WTC11 (cell line): Measurements from ENCODE around the gene CHST3. TPM values are rescaled to one million over a fixed set of nuclear protein-coding genes. Genes with fewer than 3 reads are reported as not detected.

ENCODE experiments used
- ATAC-seq: fragments of 200-7000 bp; cut with Tn5 transposase; 2 replicates; pipeline ENCODE4 v1.10.0; 2021; ENCODE audit warnings: mild to moderate bottlenecking, moderate library complexity
- CTCF ChIA-PET: fragments of 300-600 bp; sonication (Branson Sonifier 250); formaldehyde crosslinking; loops from one replicate; lab custom pipeline; 2021; ENCODE audit warnings: antibody characterized with exemption; lab: Charles Lee
- POLR2A ChIA-PET: fragments of 350-600 bp; sonication (Branson Sonifier 250); formaldehyde crosslinking; loops from one replicate; lab custom pipeline; 2021; ENCODE audit warnings: antibody characterized with exemption; lab: Charles Lee
- DNase-seq: peaks from one replicate; pipeline ENCODE4 v3.0.0; 2021; ENCODE audit warnings: low spot score
- H3K27ac Mint-ChIP-seq: 2 replicates; pipeline ENCODE4 v1.8.0; 2021; ENCODE audit warnings: mixed read lengths
- H3K27me3 Mint-ChIP-seq: 2 replicates; pipeline ENCODE4 v1.8.0; 2021; ENCODE audit warnings: low read depth, mild to moderate bottlenecking, moderate library complexity, mixed read lengths
- H3K36me3 Mint-ChIP-seq: 2 replicates; pipeline ENCODE4 v1.8.0; 2021; ENCODE audit warnings: mixed read lengths
- H3K4me1 Mint-ChIP-seq: 2 replicates; pipeline ENCODE4 v1.8.0; 2022; ENCODE audit warnings: mixed read lengths
- H3K4me3 Mint-ChIP-seq: 2 replicates; pipeline ENCODE4 v1.8.0; 2021; ENCODE audit warnings: mild to moderate bottlenecking, moderate library complexity, mixed read lengths
- H3K9me3 Mint-ChIP-seq: 2 replicates; pipeline ENCODE4 v1.8.0; 2021; ENCODE audit warnings: mixed read lengths
- AFF4 ChIP-seq: sonication (generic); formaldehyde crosslinking; IDR thresholded peaks from 2 replicates; pipeline ENCODE4 v1.8.1; 2023; ENCODE audit warnings: mild to moderate bottlenecking, missing genetic modification reagents, borderline replicate concordance
- ATF6 ChIP-seq: sonication (generic); formaldehyde crosslinking; IDR thresholded peaks from 2 replicates; pipeline ENCODE4 v1.8.1; 2023; ENCODE audit warnings: mild to moderate bottlenecking, missing genetic modification reagents
- CTCF ChIP-seq: fragments of 200-600 bp; IDR thresholded peaks from 2 replicates; pipeline ENCODE4 v1.8.0; 2022; ENCODE audit warnings: antibody characterized with exemption
- ETV6 ChIP-seq: sonication (generic); formaldehyde crosslinking; IDR thresholded peaks from 2 replicates; pipeline ENCODE4 v1.8.1; 2022; ENCODE audit warnings: mild to moderate bottlenecking, missing genetic modification reagents
- FOXJ3 ChIP-seq: sonication (generic); formaldehyde crosslinking; IDR thresholded peaks from 2 replicates; pipeline ENCODE4 v1.9.0; 2021; ENCODE audit warnings: missing genetic modification reagents, mild to moderate bottlenecking, borderline replicate concordance
- GABPB1 ChIP-seq: sonication (generic); formaldehyde crosslinking; IDR thresholded peaks from 2 replicates; pipeline ENCODE4 v1.8.1; 2023; ENCODE audit warnings: mild to moderate bottlenecking, missing genetic modification reagents
- GTF2I ChIP-seq: fragments of 250-450 bp; sonication (Bioruptor Pico); conservative IDR thresholded peaks from 2 replicates; pipeline ENCODE4 v1.4.0; 2021; ENCODE audit warnings: mild to moderate bottlenecking
- HMGA2 ChIP-seq: fragments of 250-450 bp; sonication (Bioruptor Pico); IDR thresholded peaks from 2 replicates; pipeline ENCODE4 v1.4.0; 2021; ENCODE audit warnings: mild to moderate bottlenecking, moderate library complexity
- JAZF1 ChIP-seq: fragments of 250-450 bp; sonication (Bioruptor Pico); IDR thresholded peaks from 2 replicates; pipeline ENCODE4 v1.9.0; 2021; ENCODE audit warnings: moderate library complexity, mild to moderate bottlenecking, inconsistent platforms
- KAT7 ChIP-seq: sonication (generic); formaldehyde crosslinking; IDR thresholded peaks from 2 replicates; pipeline ENCODE4 v1.8.1; 2023; ENCODE audit warnings: missing genetic modification reagents, mild to moderate bottlenecking, borderline replicate concordance
- MAX ChIP-seq: sonication (generic); formaldehyde crosslinking; IDR thresholded peaks from 2 replicates; pipeline ENCODE4 v1.8.0; 2022; ENCODE audit warnings: mild to moderate bottlenecking, missing genetic modification reagents
- MYBL2 ChIP-seq: sonication (generic); formaldehyde crosslinking; IDR thresholded peaks from 2 replicates; pipeline ENCODE4 v1.8.1; 2023; ENCODE audit warnings: mild to moderate bottlenecking, moderate library complexity, missing genetic modification reagents
- ZNF396 ChIP-seq: fragments of 250-450 bp; sonication (Bioruptor Pico); IDR thresholded peaks from 2 replicates; pipeline ENCODE4 v1.8.0; 2021; ENCODE audit warnings: mild to moderate bottlenecking, moderate library complexity, borderline replicate concordance
- ZNF416 ChIP-seq: fragments of 250-450 bp; sonication (Bioruptor Pico); IDR thresholded peaks from 2 replicates; pipeline ENCODE4 v1.9.0; 2021; ENCODE audit warnings: mild to moderate bottlenecking, inconsistent platforms
- ZNF425 ChIP-seq: fragments of 250-450 bp; sonication (Bioruptor Pico); conservative IDR thresholded peaks from 2 replicates; pipeline ENCODE4 v1.9.0; 2021; ENCODE audit warnings: mild to moderate bottlenecking
- ZNF512 ChIP-seq: sonication (generic); formaldehyde crosslinking; IDR thresholded peaks from 2 replicates; pipeline ENCODE4 v1.8.1; 2022; ENCODE audit warnings: missing genetic modification reagents, borderline replicate concordance
- ZNF532 ChIP-seq: fragments of 250-450 bp; sonication (Bioruptor Pico); IDR thresholded peaks from 2 replicates; pipeline ENCODE4 v1.9.0; 2021; ENCODE audit warnings: mild to moderate bottlenecking, borderline replicate concordance
- ZNF671 ChIP-seq: fragments of 250-450 bp; sonication (Bioruptor Pico); IDR thresholded peaks from 2 replicates; pipeline ENCODE4 v1.8.0; 2021; ENCODE audit warnings: mild to moderate bottlenecking
- total RNA-seq: library from RNA; stranded (reverse); gene quantifications from 3 replicates; pipeline ENCODE4 v1.2.3, GENCODE V29; 2021

CHST3 gene
- total RNA-seq, 1 experiment from 2014 or later = 7.0 TPM

- TF ChIP-seq AFF4 (CRISPR knock-in tag) (no peak), MYBL2 (CRISPR knock-in tag) (no peak), ZNF532 (CRISPR knock-in tag) (no peak)
These were observed 81.4 kb downstream of the CHST3 start (continued) for GRCh38 chr10:72045586-72045985.

- Mint-ChIP-seq H3K4me1 (peaks cover 7% of the 10 kb centered on the region), H3K27me3 (peaks cover 3% of the 10 kb centered on the region; the same call in 1 of the 2 replicates), H3K36me3 (no peaks in the 10 kb centered on the region), H3K9me3 (peaks cover 7% of the 10 kb centered on the region), H3K4me3 (no peak overlapping the region), H3K27ac (no peak overlapping the region)
- ChIA-PET CTCF (interaction anchor here (0.5 to 4.3 kb wide), 96 partner anchors 9 to 352 kb away, joined by 3 to 84 read pairs (median 5); partner anchors contain the start of genes ANAPC16, ASCC1, CHST3 and DDIT4), POLR2A (no interaction called here)
- DNase-seq (peak; percentile 98), ATAC-seq (peak; percentile 87)
- TF ChIP-seq ETV6 (CRISPR knock-in tag) (no peak), ZNF416 (CRISPR knock-in tag) (no peak), ZNF512 (CRISPR knock-in tag) (no peak), GTF2I (no peak), MAX (CRISPR knock-in tag) (0 out of 2 replicates have a peak, but pooled peaks have one; percentile 18), ZNF396 (CRISPR knock-in tag) (no peak), HMGA2 (CRISPR knock-in tag) (no peak), ATF6 (CRISPR knock-in tag) (no peak), JAZF1 (no peak), CTCF (peak; percentile 99), KAT7 (CRISPR knock-in tag) (no peak), FOXJ3 (CRISPR knock-in tag) (no peak), GABPB1 (CRISPR knock-in tag) (peak; percentile 96), ZNF671 (no peak), ZNF425 (CRISPR knock-in tag) (no peak)
These were observed 84.4 kb downstream of the CHST3 start for GRCh38 chr10:72048450-72049124.
